ENCODE results near the gene ARHGAP1. TPM values are rescaled to one million over a fixed set of nuclear protein-coding genes. Genes with fewer than 3 reads are reported as not detected.

Gene ARHGAP1
- total RNA-seq, 2 experiments from 2014 or later: 16.3 to 42.6 TPM

GRCh38 chr11:46680815-46681214 is 19.6 kb downstream of the ARHGAP1 start:
- H3K9me2 ChIP-seq (ENCODE audit: insufficient read depth, low read length): no peaks in the 10 kb centered on the region
- no peak overlapping the region for H2AFZ ChIP-seq (ENCODE audit: low read length)
- H3K4me2 ChIP-seq (ENCODE audit: low read length): no peak overlapping the region
- BruUV-seq (replicated peaks): no TSS peak
- H3K27ac ChIP-seq (ENCODE audit: low read depth, low read length, poor library complexity, severe bottlenecking): no peak overlapping the region
- no peaks in the 10 kb centered on the region for H3K9me3 ChIP-seq (ENCODE audit: low read length)
- intact Hi-C loops (cut with micrococcal nuclease; ENCODE audit: unreplicated experiment): no loop called here
- peaks cover 27% of the 10 kb centered on the region; the same call in 1 of the 2 replicates for H3K36me3 ChIP-seq (ENCODE audit: insufficient read depth, low read length)
- no peaks in the 10 kb centered on the region for H3K79me2 ChIP-seq (ENCODE audit: insufficient read depth, low read depth, low read length)
- H4K20me1 ChIP-seq (ENCODE audit: insufficient read depth, low read length): no peaks in the 10 kb centered on the region
- H3K4me3 ChIP-seq (ENCODE audit: low read depth, low read length, poor library complexity, severe bottlenecking): no peak overlapping the region
- peaks cover 6% of the 10 kb centered on the region for H3K4me1 ChIP-seq (ENCODE audit: insufficient read depth, low read length, poor library complexity, severe bottlenecking)
- TF ChIP-seq, protein P1, sequence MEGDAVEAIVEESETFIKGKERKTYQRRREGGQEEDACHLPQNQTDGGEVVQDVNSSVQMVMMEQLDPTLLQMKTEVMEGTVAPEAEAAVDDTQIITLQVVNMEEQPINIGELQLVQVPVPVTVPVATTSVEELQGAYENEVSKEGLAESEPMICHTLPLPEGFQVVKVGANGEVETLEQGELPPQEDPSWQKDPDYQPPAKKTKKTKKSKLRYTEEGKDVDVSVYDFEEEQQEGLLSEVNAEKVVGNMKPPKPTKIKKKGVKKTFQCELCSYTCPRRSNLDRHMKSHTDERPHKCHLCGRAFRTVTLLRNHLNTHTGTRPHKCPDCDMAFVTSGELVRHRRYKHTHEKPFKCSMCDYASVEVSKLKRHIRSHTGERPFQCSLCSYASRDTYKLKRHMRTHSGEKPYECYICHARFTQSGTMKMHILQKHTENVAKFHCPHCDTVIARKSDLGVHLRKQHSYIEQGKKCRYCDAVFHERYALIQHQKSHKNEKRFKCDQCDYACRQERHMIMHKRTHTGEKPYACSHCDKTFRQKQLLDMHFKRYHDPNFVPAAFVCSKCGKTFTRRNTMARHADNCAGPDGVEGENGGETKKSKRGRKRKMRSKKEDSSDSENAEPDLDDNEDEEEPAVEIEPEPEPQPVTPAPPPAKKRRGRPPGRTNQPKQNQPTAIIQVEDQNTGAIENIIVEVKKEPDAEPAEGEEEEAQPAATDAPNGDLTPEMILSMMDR (conservative IDR thresholded peaks at IDR 0.05; ENCODE audit: low read length): no peak
- TF ChIP-seq EZH2phosphoT487 (IDR thresholded peaks at IDR 0.05; ENCODE audit: borderline replicate concordance, low read depth, low read length): no peak
- DNase-seq (ENCODE audit: low spot score): no peak
- ChIA-PET POLR2A (no interaction called here), CTCF (ENCODE audit: unreplicated experiment) (no interaction called here)

DNA sequence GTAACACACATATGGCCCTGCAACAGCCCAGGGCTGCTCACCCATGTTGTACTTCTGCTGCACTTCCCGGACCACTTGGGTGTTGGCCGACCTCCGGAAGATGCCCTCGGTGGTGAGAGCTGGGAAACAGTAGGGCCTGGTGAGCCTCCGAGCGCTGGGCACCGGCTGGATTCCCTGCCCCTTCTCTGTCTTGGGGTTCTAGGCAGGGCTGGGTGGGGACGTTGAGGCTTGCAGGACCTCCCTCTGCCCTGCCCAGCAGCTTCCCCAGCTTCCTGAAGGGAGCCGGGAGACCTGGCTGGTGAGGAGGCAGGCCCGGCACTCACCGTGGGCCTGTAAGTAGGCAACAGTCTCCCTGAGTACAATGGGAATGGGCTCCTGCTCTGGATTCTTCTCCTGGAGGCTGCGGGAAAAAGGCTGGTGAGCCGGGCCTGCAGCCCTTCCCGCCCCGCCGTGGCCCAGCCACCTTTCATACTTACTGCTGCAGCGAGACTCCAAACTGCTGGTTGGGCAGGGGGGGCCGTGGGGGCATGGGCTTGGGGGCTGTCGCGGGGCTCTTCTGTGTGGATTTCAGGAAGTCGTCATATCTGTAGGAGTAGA is 20.2 kb downstream of the ARHGAP1 start:
- H3K9me3 ChIP-seq (ENCODE audit: low read length): no peaks in the 10 kb centered on the region
- H3K79me2 ChIP-seq (ENCODE audit: insufficient read depth, low read depth, low read length): no peaks in the 10 kb centered on the region
- CTCF ChIA-PET (ENCODE audit: unreplicated experiment): no interaction called here
- intact Hi-C loops (cut with micrococcal nuclease; ENCODE audit: unreplicated experiment): no loop called here
- H3K4me1 ChIP-seq (ENCODE audit: insufficient read depth, low read length, poor library complexity, severe bottlenecking): peaks cover 6% of the 10 kb centered on the region
- TF ChIP-seq EZH2phosphoT487 (IDR thresholded peaks at IDR 0.05; ENCODE audit: borderline replicate concordance, low read depth, low read length): no peak
- TF ChIP-seq, protein P1 (conservative IDR thresholded peaks at IDR 0.05; ENCODE audit: low read length): no peak
- DNase-seq (ENCODE audit: low spot score): no peak
- no peak overlapping the region for H3K27ac ChIP-seq (ENCODE audit: low read depth, low read length, poor library complexity, severe bottlenecking)
- H4K20me1 ChIP-seq (ENCODE audit: insufficient read depth, low read length): no peaks in the 10 kb centered on the region
- no TSS peak for BruUV-seq (replicated peaks)
- H2AFZ ChIP-seq (ENCODE audit: low read length): no peak overlapping the region
- H3K4me3 ChIP-seq (ENCODE audit: low read depth, low read length, poor library complexity, severe bottlenecking): no peak overlapping the region
- H3K9me2 ChIP-seq (ENCODE audit: insufficient read depth, low read length): no peaks in the 10 kb centered on the region
- H3K4me2 ChIP-seq (ENCODE audit: low read length): no peak overlapping the region
- peaks cover 27% of the 10 kb centered on the region; the same call in 1 of the 2 replicates for H3K36me3 ChIP-seq (ENCODE audit: insufficient read depth, low read length)
- POLR2A ChIA-PET: no interaction called here

DNA sequence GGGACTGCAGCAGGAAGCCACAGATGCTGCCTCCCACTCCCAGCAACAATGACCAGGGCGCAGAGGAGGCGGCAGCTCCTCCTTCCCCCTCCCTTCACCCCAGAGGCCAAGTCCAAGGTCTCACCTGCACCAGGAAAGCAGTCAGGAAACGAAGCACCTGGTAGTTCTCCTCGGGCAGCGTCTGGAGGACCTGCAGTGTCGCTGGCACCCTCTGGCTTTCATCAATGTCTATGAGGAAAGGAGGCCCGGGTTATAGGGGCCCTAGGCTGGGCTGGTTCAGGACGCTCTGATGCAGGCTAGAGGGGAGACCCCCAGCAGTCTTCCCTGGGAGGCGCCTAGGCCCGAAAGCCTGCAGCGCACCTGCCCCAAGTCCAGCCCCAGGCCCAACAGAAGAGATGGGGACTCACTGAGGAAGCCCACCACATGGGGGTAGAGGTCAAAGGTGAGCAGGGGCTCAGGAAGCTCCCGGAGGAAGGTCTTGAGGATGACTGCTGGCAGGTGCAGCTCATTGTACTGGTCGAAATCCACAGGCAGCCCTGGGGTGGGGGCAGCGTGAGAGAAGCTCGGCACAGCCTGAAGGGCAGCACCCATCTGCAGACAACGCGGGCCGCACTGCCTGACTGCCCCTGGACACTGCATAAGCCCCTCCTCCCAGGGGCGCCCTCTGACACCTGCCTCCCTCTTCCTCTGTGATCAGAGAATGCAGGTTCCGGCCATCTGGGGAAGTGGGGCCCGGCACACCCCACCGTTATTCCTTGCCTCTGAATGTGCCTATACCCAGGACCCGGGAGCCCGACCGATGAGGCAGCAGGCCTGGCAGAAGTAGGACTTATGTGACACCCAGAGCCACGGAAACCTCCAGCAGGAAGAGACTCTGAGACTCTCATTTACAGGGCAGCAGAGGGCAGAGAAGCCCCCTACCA is 20.9 kb downstream of the ARHGAP1 start:
- TF ChIP-seq, protein P1 (conservative IDR thresholded peaks at IDR 0.05; ENCODE audit: low read length): no peak
- no peak for TF ChIP-seq EZH2phosphoT487 (IDR thresholded peaks at IDR 0.05; ENCODE audit: borderline replicate concordance, low read depth, low read length)
- BruUV-seq (replicated peaks): no TSS peak
- Histone ChIP-seq H3K9me3 (ENCODE audit: low read length) (no peaks in the 10 kb centered on the region), H3K9me2 (ENCODE audit: insufficient read depth, low read length) (no peaks in the 10 kb centered on the region), H2AFZ (ENCODE audit: low read length) (no peak overlapping the region), H3K79me2 (ENCODE audit: insufficient read depth, low read depth, low read length) (no peaks in the 10 kb centered on the region), H3K27ac (ENCODE audit: low read depth, low read length, poor library complexity, severe bottlenecking) (no peak overlapping the region), H4K20me1 (ENCODE audit: insufficient read depth, low read length) (no peaks in the 10 kb centered on the region), H3K4me1 (ENCODE audit: insufficient read depth, low read length, poor library complexity, severe bottlenecking) (peaks cover 13% of the 10 kb centered on the region), H3K36me3 (ENCODE audit: insufficient read depth, low read length) (peaks cover 27% of the 10 kb centered on the region; the same call in 1 of the 2 replicates), H3K4me3 (ENCODE audit: low read depth, low read length, poor library complexity, severe bottlenecking) (no peak overlapping the region), H3K4me2 (ENCODE audit: low read length) (no peak overlapping the region)
- CTCF ChIA-PET (ENCODE audit: unreplicated experiment): no interaction called here
- no peak for DNase-seq (ENCODE audit: low spot score)
- POLR2A ChIA-PET: no interaction called here
- intact Hi-C loops (cut with micrococcal nuclease; ENCODE audit: unreplicated experiment): no loop called here
